ENCODE results near the gene ATXN7L1. TPM values are rescaled to one million over a fixed set of nuclear protein-coding genes. Genes with fewer than 3 reads are reported as not detected.
A peak's percentile ranks its signal among the peaks of the same experiment; 100 is the strongest.

ATXN7L1 gene
- total RNA-seq, 1 experiment from 2014 or later, result 24.3 TPM

DNA sequence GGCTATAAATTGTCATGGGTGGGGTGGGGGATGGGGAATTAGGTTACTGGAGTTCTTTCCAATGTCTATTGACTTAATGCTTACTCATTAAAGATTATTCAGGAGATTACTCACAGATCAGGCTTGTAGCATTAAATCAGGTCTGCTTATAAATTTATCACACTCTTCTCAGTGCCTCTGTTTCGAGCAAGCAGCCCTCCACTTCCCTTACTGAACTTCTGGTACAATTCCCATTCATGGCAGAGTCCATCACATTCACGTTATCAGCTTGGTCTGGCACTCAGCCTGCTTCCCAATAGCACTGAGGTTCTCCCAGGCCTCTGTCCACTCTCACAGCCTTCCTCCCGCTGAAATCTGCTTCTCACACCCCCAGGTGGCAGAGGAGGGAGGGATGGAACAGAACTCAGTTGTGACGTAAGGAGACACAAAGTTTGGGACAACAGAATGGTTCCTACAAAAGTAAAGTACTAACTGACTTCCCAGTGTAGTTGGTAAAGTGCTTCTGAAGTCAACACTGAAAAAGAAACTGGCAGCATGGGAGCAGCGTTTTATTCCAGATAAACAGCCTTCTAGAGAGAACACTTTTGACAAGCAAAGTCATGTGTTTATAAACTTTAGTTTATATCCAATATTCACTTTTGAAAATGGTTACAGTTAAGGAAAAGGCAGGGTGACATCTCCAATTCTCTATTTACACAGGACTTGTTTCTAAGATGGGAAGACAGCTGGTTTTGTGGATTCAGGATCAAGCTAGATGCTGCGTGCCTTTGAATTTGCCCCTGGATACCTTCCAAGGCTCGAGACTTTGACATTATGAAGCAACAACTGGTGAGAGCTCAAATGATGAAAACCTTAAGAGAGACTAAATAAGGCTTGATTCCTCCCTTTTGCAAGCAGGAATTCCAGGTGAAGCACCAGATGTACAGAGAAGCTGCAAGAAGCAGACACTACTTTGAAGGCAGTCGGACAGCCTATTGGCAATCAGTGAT lies 81.4 kb downstream of the ATXN7L1 start:
- Histone ChIP-seq H2BK15ac (ENCODE audit: low read depth, low read length) (no peak overlapping the region), H3K14ac (ENCODE audit: insufficient read depth, low read length) (no peak overlapping the region), H4K91ac (ENCODE audit: insufficient read length, low read depth, low read length) (no peak overlapping the region), H2AK5ac (ENCODE audit: insufficient read length, low read length) (no peak overlapping the region), H3K4me1 (ENCODE audit: insufficient read depth, low read length) (peaks cover 4% of the 10 kb centered on the region), H3K9me3 (ENCODE audit: control insufficient read depth, low read depth, low read length) (no peaks in the 10 kb centered on the region), H3T11ph (ENCODE audit: low read length) (no peak overlapping the region), H2BK5ac (ENCODE audit: insufficient read length, low read length) (no peak overlapping the region), H3K56ac (ENCODE audit: insufficient read length, low read depth, low read length) (no peak overlapping the region), H3K4ac (ENCODE audit: low read depth, low read length) (no peak overlapping the region), H3K9ac (ENCODE audit: extremely low read depth, insufficient read length, low read length) (no peak overlapping the region), H2BK12ac (ENCODE audit: insufficient read length, low read depth, low read length) (no peak overlapping the region), H3K23ac (ENCODE audit: insufficient read length, low read depth, low read length) (no peak overlapping the region), H3K27me3 (ENCODE audit: insufficient read depth, low read length) (no peaks in the 10 kb centered on the region), H3K18ac (ENCODE audit: insufficient read length, low read depth, low read length) (no peak overlapping the region), H4K5ac (ENCODE audit: insufficient read length, low read depth, low read length) (no peak overlapping the region), H3K27ac (ENCODE audit: insufficient read length, low read depth, low read length) (no peak overlapping the region), H2AFZ (ENCODE audit: low read length) (no peak overlapping the region), H3K23me2 (ENCODE audit: insufficient read length, low read depth, low read length, poor library complexity, severe bottlenecking) (no peaks in the 10 kb centered on the region), H3K79me2 (ENCODE audit: insufficient read depth, low read length) (no peaks in the 10 kb centered on the region; the same call in 1 of the 2 replicates), H3K79me1 (ENCODE audit: insufficient read depth, low read depth, low read length, poor library complexity, severe bottlenecking) (no peaks in the 10 kb centered on the region), H4K8ac (replicated peaks; ENCODE audit: insufficient read length, low read depth, low read length) (no peak overlapping the region), H3K4me2 (ENCODE audit: insufficient read depth, insufficient read length, low read length) (no peak overlapping the region), H2BK120ac (ENCODE audit: low read depth, low read length, poor library complexity, severe bottlenecking) (no peak overlapping the region), H4K20me1 (ENCODE audit: control insufficient read depth, insufficient read depth, insufficient read length) (no peaks in the 10 kb centered on the region), H2BK20ac (ENCODE audit: low read depth, low read length, poor library complexity, severe bottlenecking) (no peak overlapping the region)
- Mint-ChIP-seq H3K9me3 (no peaks in the 10 kb centered on the region; a peak in 1 of 5 replicates), H3K36me3 (ENCODE audit: insufficient read depth in 1 of 3, low read depth in 3 of 3) (peaks cover 4 to 8% (median 7%) of the 10 kb centered on the region in 3 experiments; a peak in 5 of 7 replicates), H3K4me1 (peaks cover 44 to 48% of the 10 kb centered on the region in 2 experiments), H3K4me3 (no peak overlapping the region), H3K27me3 (ENCODE audit: low read depth) (no peaks in the 10 kb centered on the region; the same call in 1 of the 2 replicates), H3K27ac (peak overlapping the region in 1 of 3 experiments; percentile 30; a peak in 1 of 7 replicates)
- DNase-seq, result no peak
- no CpG with 5 or more reads among the region's 8 CpGs for WGBS (ENCODE audit: extremely low coverage, insufficient read length, low lambda C conversion rate)
- TF ChIP-seq, protein P1, sequence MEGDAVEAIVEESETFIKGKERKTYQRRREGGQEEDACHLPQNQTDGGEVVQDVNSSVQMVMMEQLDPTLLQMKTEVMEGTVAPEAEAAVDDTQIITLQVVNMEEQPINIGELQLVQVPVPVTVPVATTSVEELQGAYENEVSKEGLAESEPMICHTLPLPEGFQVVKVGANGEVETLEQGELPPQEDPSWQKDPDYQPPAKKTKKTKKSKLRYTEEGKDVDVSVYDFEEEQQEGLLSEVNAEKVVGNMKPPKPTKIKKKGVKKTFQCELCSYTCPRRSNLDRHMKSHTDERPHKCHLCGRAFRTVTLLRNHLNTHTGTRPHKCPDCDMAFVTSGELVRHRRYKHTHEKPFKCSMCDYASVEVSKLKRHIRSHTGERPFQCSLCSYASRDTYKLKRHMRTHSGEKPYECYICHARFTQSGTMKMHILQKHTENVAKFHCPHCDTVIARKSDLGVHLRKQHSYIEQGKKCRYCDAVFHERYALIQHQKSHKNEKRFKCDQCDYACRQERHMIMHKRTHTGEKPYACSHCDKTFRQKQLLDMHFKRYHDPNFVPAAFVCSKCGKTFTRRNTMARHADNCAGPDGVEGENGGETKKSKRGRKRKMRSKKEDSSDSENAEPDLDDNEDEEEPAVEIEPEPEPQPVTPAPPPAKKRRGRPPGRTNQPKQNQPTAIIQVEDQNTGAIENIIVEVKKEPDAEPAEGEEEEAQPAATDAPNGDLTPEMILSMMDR (conservative IDR thresholded peaks at IDR 0.05), result no peak
